ENCODE data around the gene LPIN2. TPM values are rescaled to one million over a fixed set of nuclear protein-coding genes. Genes with fewer than 3 reads are reported as not detected.

LPIN2 gene
- total and polyA plus RNA-seq, 2 experiments from 2014 or later = 9.0 to 10.8 TPM

- TF ChIP-seq ZNF462 (CRISPR knock-in tag; IDR thresholded peaks at IDR 0.05) (no peak), POLR2AphosphoS5 (IDR thresholded peaks at IDR 0.05; ENCODE audit: low read depth) (no peak), REST (IDR thresholded peaks at IDR 0.05; ENCODE audit: unreplicated experiment) (no peak), EZH2 (IDR thresholded peaks at IDR 0.05; ENCODE audit: low read depth, unreplicated experiment) (no peak), JUNB (IDR thresholded peaks at IDR 0.05; ENCODE audit: unreplicated experiment) (no peak), NANOG (IDR thresholded peaks at IDR 0.05; ENCODE audit: borderline replicate concordance) (no peak)
Observed at GRCh38 chr18:3054780-3055179, 41.8 kb upstream of the LPIN2 start (continued).

- Histone ChIP-seq H2AFZ (no peak overlapping the region), H3K4me3 (no peak overlapping the region), H3K79me2 (replicated peaks; ENCODE audit: insufficient read depth) (no peaks in the 10 kb centered on the region), H3K4me2 (no peak overlapping the region), H3K27ac (ENCODE audit: low read depth) (no peak overlapping the region), H3F3A (replicated peaks; ENCODE audit: low read depth) (no peaks in the 10 kb centered on the region), H3K4me1 (ENCODE audit: insufficient read depth) (peaks cover 7% of the 10 kb centered on the region; the same call in 1 of the 2 replicates), H3K27me3 (ENCODE audit: insufficient read depth) (no peaks in the 10 kb centered on the region), H3K9me2 (ENCODE audit: insufficient read depth) (no peaks in the 10 kb centered on the region), H4K20me1 (replicated peaks; ENCODE audit: insufficient read depth) (no peaks in the 10 kb centered on the region), H3K36me3 (ENCODE audit: insufficient read depth) (no peaks in the 10 kb centered on the region)
- Mint-ChIP-seq H3K27me3 (ENCODE audit: insufficient read depth, low read depth, poor library complexity) (peaks cover 1% of the 10 kb centered on the region), H3K4me3 (no peak overlapping the region), H3K27ac (no peak overlapping the region), H3K36me3 (ENCODE audit: low read depth) (peaks cover 6% of the 10 kb centered on the region; the same call in 2 of the 3 replicates), H3K4me1 (peaks cover 10% of the 10 kb centered on the region), H3K9me3 (peaks cover 6% of the 10 kb centered on the region; the same call in 2 of the 3 replicates)
- DNase-seq (ENCODE audit: low spot score) (no peak), ATAC-seq (no peak)
- TF ChIP-seq CREB1 (CRISPR knock-in tag; IDR thresholded peaks at IDR 0.05; ENCODE audit: low read depth) (no peak), EZH2phosphoT487 (IDR thresholded peaks at IDR 0.05; ENCODE audit: unreplicated experiment) (no peak)
Observed at GRCh38 chr18:3054214-3054613, 41.3 kb upstream of the LPIN2 start.
